H1 (cell line): ENCODE measurements around the gene TLE1. TPM values are rescaled to one million over a fixed set of nuclear protein-coding genes. Genes with fewer than 3 reads are reported as not detected.

Experiments
- CTCF ChIA-PET: fragments of 300-600 bp; sonication (Branson Sonifier 250); formaldehyde crosslinking; loops from one replicate; lab custom pipeline; 2021; ENCODE audit not compliant: partially characterized antibody; lab: Charles Lee
- POLR2A ChIA-PET: fragments of 300-600 bp; sonication (Branson Sonifier 250); formaldehyde crosslinking; loops from one replicate; lab custom pipeline; 2021; ENCODE audit warnings: inconsistent platforms; ENCODE audit not compliant: partially characterized antibody; lab: Charles Lee
- DNase-seq, 2 experiments: peaks; one replicate each; pipeline versions ENCODE4 v3.0.0 to v3.0.0-alpha.2; 2010 to 2022; ENCODE audit warnings: low spot score in 2 of 2, low read depth in 1 of 2, mixed read lengths in 1 of 2
- FAIRE-seq: peaks from 2 replicates; lab custom pipeline; 2011; peaks lifted over from hg19 to GRCh38; lab: Jason Lieb, UNC
- H2AFZ ChIP-seq: 2 replicates; pipeline ENCODE4 v1.8.1; 2012; ENCODE audit warnings: low read length, inconsistent platforms
- H2AK5ac ChIP-seq: 2 replicates; pipeline ENCODE4 v1.6.1; 2013; ENCODE audit warnings: low read depth, low read length
- H2BK120ac ChIP-seq: replicated peaks from 2 replicates; pipeline ENCODE3; 2013; ENCODE audit warnings: low read depth, low read length, inconsistent platforms
- H2BK12ac ChIP-seq: 2 replicates; pipeline ENCODE4 v1.6.1; 2013; ENCODE audit warnings: low read depth, low read length
- H2BK15ac ChIP-seq: 2 replicates; pipeline ENCODE4 v1.6.1; 2013; ENCODE audit warnings: low read length
- H2BK20ac ChIP-seq: 2 replicates; pipeline ENCODE4 v1.6.1; 2013; ENCODE audit warnings: low read length
- H2BK5ac ChIP-seq: 2 replicates; pipeline ENCODE4 v1.6.1; 2013; ENCODE audit warnings: low read depth, low read length
- H3K14ac ChIP-seq: 2 replicates; pipeline ENCODE4 v1.6.1; 2013; ENCODE audit warnings: inconsistent platforms; ENCODE audit not compliant: insufficient read length
- H3K18ac ChIP-seq: 2 replicates; pipeline ENCODE4 v1.6.1; 2013; ENCODE audit warnings: low read length; ENCODE audit errors: extremely low read depth
- H3K23ac ChIP-seq: 2 replicates; pipeline ENCODE4 v1.6.1; 2013; ENCODE audit warnings: inconsistent platforms; ENCODE audit not compliant: insufficient read length
- H3K23me2 ChIP-seq: 2 replicates; pipeline ENCODE4 v1.6.1; 2013; ENCODE audit warnings: low read depth, low read length
- H3K27ac ChIP-seq: 2 replicates; pipeline ENCODE4 v1.6.1; 2011; ENCODE audit warnings: low read depth, low read length, inconsistent platforms
- H3K27me3 ChIP-seq, 4 experiments: replicated peaks in 1 of 4; 1 replicate in 1 of 4; 2 replicates in 3 of 4; pipeline versions ENCODE4 v1.6.1 to v1.8.1; 2011 to 2013; ENCODE audit warnings: low read length in 3 of 4, mild to moderate bottlenecking in 3 of 4, inconsistent platforms in 2 of 4, mixed read lengths in 2 of 4, moderate library complexity in 1 of 4; ENCODE audit not compliant: control insufficient read depth in 3 of 4, insufficient read depth in 3 of 4; ENCODE audit errors: extremely low read depth in 1 of 4
- H3K36me3 ChIP-seq, 4 experiments: 2 replicates each; pipeline versions ENCODE4 v1.6.1 to v1.8.1; 2011 to 2013; ENCODE audit warnings: mild to moderate bottlenecking in 4 of 4, low read length in 3 of 4, moderate library complexity in 2 of 4, control low read depth in 1 of 4, inconsistent platforms in 1 of 4; ENCODE audit not compliant: insufficient read depth in 4 of 4, control insufficient read depth in 2 of 4
- H3K4ac ChIP-seq: replicated peaks from 2 replicates; pipeline ENCODE3; 2013; ENCODE audit warnings: low read length, low read depth, mixed read lengths, inconsistent platforms; ENCODE audit not compliant: insufficient read length
- H3K4me1 ChIP-seq, 4 experiments: replicated peaks in 1 of 4; 1 replicate in 1 of 4; 2 replicates in 3 of 4; pipeline versions ENCODE4 v1.6.1 to v1.8.1; 2011 to 2013; ENCODE audit warnings: low read length in 3 of 4, inconsistent platforms in 2 of 4, mixed read lengths in 1 of 4; ENCODE audit not compliant: insufficient read depth in 4 of 4, control insufficient read depth in 3 of 4
- H3K4me2 ChIP-seq, 2 experiments: 2 replicates each; pipeline versions ENCODE4 v1.6.1 to v1.8.1; 2011 to 2013; ENCODE audit warnings: low read depth in 2 of 2, low read length in 2 of 2, control low read depth in 1 of 2, inconsistent platforms in 1 of 2, mild to moderate bottlenecking in 1 of 2; ENCODE audit not compliant: insufficient read depth in 1 of 2
- H3K4me3 ChIP-seq, 4 experiments: fragments of 200-600, 300-600 bp in 1 of 4; sonication (generic), shearing (Covaris generic), sonication (Bioruptor Twin) in 1 of 4; 2 replicates each; pipeline versions ENCODE4 v1.5.1 to v1.8.1; 2011 to 2016; ENCODE audit warnings: low read length in 4 of 4, low read depth in 3 of 4, control low read depth in 2 of 4, inconsistent platforms in 2 of 4, mild to moderate bottlenecking in 2 of 4, mixed read lengths in 1 of 4, moderate library complexity in 1 of 4; ENCODE audit not compliant: insufficient read depth in 2 of 4; ENCODE audit errors: extremely low read depth in 1 of 4
- H3K56ac ChIP-seq: replicated peaks from 2 replicates; pipeline ENCODE3; 2013; ENCODE audit warnings: low read depth, mild to moderate bottlenecking, mixed read lengths, low read length, inconsistent platforms; ENCODE audit not compliant: insufficient read length
- H3K79me1 ChIP-seq: 2 replicates; pipeline ENCODE4 v1.6.1; 2013; ENCODE audit warnings: low read depth, low read length, control low read depth
- H3K79me2 ChIP-seq, 2 experiments: 2 replicates each; pipeline versions ENCODE4 v1.6.1 to v1.8.1; 2012 to 2013; ENCODE audit warnings: low read length in 2 of 2, mild to moderate bottlenecking in 2 of 2, inconsistent platforms in 1 of 2; ENCODE audit not compliant: insufficient read depth in 2 of 2, control insufficient read depth in 1 of 2
- H3K9ac ChIP-seq, 4 experiments: replicated peaks in 1 of 4; 1 replicate in 1 of 4; 2 replicates in 3 of 4; pipeline versions ENCODE4 v1.6.1 to v1.8.1; 2011 to 2013; ENCODE audit warnings: low read depth in 3 of 4, low read length in 3 of 4, control low read depth in 2 of 4, mild to moderate bottlenecking in 2 of 4, moderate library complexity in 2 of 4, inconsistent platforms in 1 of 4; ENCODE audit errors: extremely low read depth in 1 of 4
- H3K9me3 ChIP-seq, 2 experiments: 2 replicates each; pipeline versions ENCODE4 v1.6.1 to v1.8.1; 2012 to 2013; ENCODE audit warnings: mild to moderate bottlenecking in 2 of 2, moderate library complexity in 2 of 2, control low read depth in 1 of 2, inconsistent platforms in 1 of 2, low read depth in 1 of 2, low read length in 1 of 2, mixed read lengths in 1 of 2; ENCODE audit not compliant: insufficient read depth in 2 of 2
- H4K20me1 ChIP-seq, 2 experiments: replicated peaks in 1 of 2; 2 replicates each; pipeline versions ENCODE3 to v1.8.1; 2011 to 2013; ENCODE audit warnings: inconsistent platforms in 2 of 2, low read length in 2 of 2, mild to moderate bottlenecking in 1 of 2; ENCODE audit not compliant: insufficient read depth in 2 of 2, control insufficient read depth in 1 of 2
- H4K5ac ChIP-seq: 2 replicates; pipeline ENCODE4 v1.6.1; 2013; ENCODE audit warnings: low read length, low read depth, mixed read lengths, inconsistent platforms; ENCODE audit not compliant: insufficient read length
- H4K8ac ChIP-seq: 2 replicates; pipeline ENCODE4 v1.8.0; 2013; ENCODE audit warnings: mild to moderate bottlenecking, moderate library complexity, low read length, inconsistent platforms; ENCODE audit not compliant: insufficient read depth; ENCODE audit errors: extremely low read depth
- H4K91ac ChIP-seq: replicated peaks from 2 replicates; pipeline ENCODE3; 2013; ENCODE audit warnings: low read length, mixed read lengths, inconsistent platforms; ENCODE audit not compliant: insufficient read length
- POLR2A ChIP-seq, 2 experiments: IDR thresholded peaks; 1 replicate in 1 of 2; 2 replicates in 1 of 2; pipeline ENCODE4 v1.6.1; 2011; ENCODE audit warnings: low read depth in 2 of 2, low read length in 2 of 2, mild to moderate bottlenecking in 2 of 2; ENCODE audit errors: control extremely low read depth in 1 of 2
- WGBS, 2 experiments: shearing (Covaris generic) in 1 of 2; methylation state at CpG; one replicate each; pipeline versions ENCODE4 v1.1.6 to v1.1.7; 2013 to 2015; ENCODE audit warnings: low lambda C conversion rate in 2 of 2, mixed read lengths in 2 of 2, inconsistent platforms in 1 of 2, low coverage in 1 of 2, missing lambda C conversion rate in 1 of 2; ENCODE audit not compliant: insufficient replicate concordance in 2 of 2, insufficient coverage in 1 of 2, insufficient read length in 1 of 2; ENCODE audit errors: extremely low coverage in 1 of 2, missing lambda C conversion rate in 1 of 2; 5-methylcytosine and 5-hydroxymethylcytosine counted together
- polyA plus RNA-seq, 7 experiments: library from polyadenylated mRNA; depleted of rRNA in 3 of 7; stranded (reverse) in 5 of 7; unstranded in 2 of 7; fragments of >200 nt in 5 of 7; fragments of 200-250 nt in 2 of 7; gene quantifications; 1 replicate in 5 of 7; 2 replicates in 1 of 7; 4 replicates in 1 of 7; pipeline versions ENCODE4 v1.2.1 to v1.2.3, GENCODE V29; 2011 to 2013; ENCODE audit warnings: missing spikeins in 2 of 7, mixed read lengths in 2 of 7
- total RNA-seq: library from RNA; stranded (reverse); fragmentation: NEBNext Ultra II Directional; extraction: Animal tissue kit (Norgen Biotek cat#: 25700); gene quantifications from 2 replicates; pipeline ENCODE4 v1.2.1, GENCODE V29; 2021

Gene TLE1
- total and polyA plus RNA-seq, 2 of the 8 experiments (the other 6 are each of a cell fraction or from before 2014, with no cell fraction given) = 81.8 to 91.6 TPM

- 78% methylated on average over 5 of the region's 5 CpGs; no CpG with 5 or more reads in 1 of the 2 experiments for WGBS, 2 experiments
- H2AFZ ChIP-seq = no peak overlapping the region
- H4K8ac ChIP-seq = no peak overlapping the region
- H3K79me1 ChIP-seq = no peaks in the 10 kb centered on the region; the same call in 1 of the 2 replicates
- H2BK5ac ChIP-seq = no peak overlapping the region; the same call in 1 of the 2 replicates
- no peaks in the 10 kb centered on the region for H3K23me2 ChIP-seq
- FAIRE-seq (no peak), DNase-seq (no peak)
- H3K4me1 ChIP-seq = peaks cover 0 to 3% (median 0%) of the 10 kb centered on the region in 4 experiments; a peak in 1 of 7 replicates
- no peak overlapping the region for H3K27ac ChIP-seq
- H2BK120ac ChIP-seq = no peak overlapping the region
- H3K27me3 ChIP-seq = no peaks in the 10 kb centered on the region
- no peaks in the 10 kb centered on the region for H3K9me3 ChIP-seq
- H3K9ac ChIP-seq = no peak overlapping the region
- H3K18ac ChIP-seq = no peak overlapping the region
- H3K14ac ChIP-seq = no peak overlapping the region
- H3K4me3 ChIP-seq = no peak overlapping the region
- H3K36me3 ChIP-seq = no peaks in the 10 kb centered on the region
- ChIA-PET CTCF (interaction anchor here (0.7 kb wide), 1 partner anchor 19 kb away, joined by 3 read pairs; no protein-coding TSS in a partner anchor), POLR2A (no interaction called here)
- no peak overlapping the region for H3K56ac ChIP-seq
- no peak overlapping the region for H3K23ac ChIP-seq
- no peak overlapping the region for H4K5ac ChIP-seq
- no peak overlapping the region for H4K91ac ChIP-seq
- no peak overlapping the region for H3K4ac ChIP-seq
- H2BK20ac ChIP-seq = no peak overlapping the region
- H2BK15ac ChIP-seq = no peak overlapping the region
- no peak overlapping the region for H2BK12ac ChIP-seq
- no peak overlapping the region for H2AK5ac ChIP-seq
- no peaks in the 10 kb centered on the region for H3K79me2 ChIP-seq
- no peak overlapping the region for H3K4me2 ChIP-seq
- no peaks in the 10 kb centered on the region for H4K20me1 ChIP-seq
- no peak for TF ChIP-seq POLR2A (IDR thresholded peaks at IDR 0.05; ENCODE audit: control extremely low read depth in 1 of 2, low read depth in 2 of 2, low read length in 2 of 2)
Observed at GRCh38 chr9:81566074-81566698, 123.2 kb downstream of the TLE1 start.
